GM19099 (cell line): Measurements from ENCODE around the gene LEPR.

Experiments
- POLR2A ChIP-seq: IDR thresholded peaks from 3 replicates; pipeline ENCODE4 v1.6.1; 2011; ENCODE audit warnings: low read depth; ENCODE audit not compliant: insufficient read length; ENCODE audit errors: extremely low read depth

Gene LEPR

DNA sequence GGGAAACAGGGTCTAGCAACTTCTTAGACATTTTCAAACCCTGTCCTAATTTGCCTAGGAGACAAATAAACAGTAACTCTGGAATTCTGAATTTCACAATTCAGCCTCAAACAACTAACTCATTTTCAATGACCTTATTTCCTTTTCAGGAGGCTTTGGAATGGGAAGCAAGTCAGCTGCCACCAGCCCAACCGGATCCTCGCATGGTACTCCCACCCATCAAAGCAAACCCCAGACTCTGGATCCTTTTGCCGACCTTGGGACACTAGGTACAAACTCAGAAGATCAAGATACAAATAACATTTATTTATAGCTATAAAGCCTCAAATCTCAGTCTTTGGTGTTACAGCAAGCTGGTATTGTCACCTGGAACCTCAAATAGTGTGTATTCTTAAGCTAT, 18.9 kb upstream of the LEPR start:
- no peak for TF ChIP-seq POLR2A

DNA sequence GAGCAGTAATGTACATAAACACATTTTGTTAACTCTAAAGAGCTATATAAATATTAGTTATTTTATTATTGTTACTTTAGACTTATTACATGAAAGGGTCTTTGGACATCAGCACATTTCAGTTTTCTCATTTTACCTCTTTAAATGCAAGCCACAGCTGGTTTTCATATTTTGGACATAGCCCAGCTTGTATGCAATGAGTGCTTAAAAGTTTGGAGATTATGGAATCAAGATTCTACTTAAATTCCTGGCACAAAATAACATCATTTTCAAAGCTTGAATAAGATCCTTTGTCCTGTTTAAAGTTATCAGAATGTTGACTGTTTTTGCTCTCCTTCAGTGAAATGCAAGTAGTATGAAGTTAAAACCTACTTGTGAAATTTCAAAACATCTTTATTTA, 15.5 kb upstream of the LEPR start:
- no peak for TF ChIP-seq POLR2A

DNA sequence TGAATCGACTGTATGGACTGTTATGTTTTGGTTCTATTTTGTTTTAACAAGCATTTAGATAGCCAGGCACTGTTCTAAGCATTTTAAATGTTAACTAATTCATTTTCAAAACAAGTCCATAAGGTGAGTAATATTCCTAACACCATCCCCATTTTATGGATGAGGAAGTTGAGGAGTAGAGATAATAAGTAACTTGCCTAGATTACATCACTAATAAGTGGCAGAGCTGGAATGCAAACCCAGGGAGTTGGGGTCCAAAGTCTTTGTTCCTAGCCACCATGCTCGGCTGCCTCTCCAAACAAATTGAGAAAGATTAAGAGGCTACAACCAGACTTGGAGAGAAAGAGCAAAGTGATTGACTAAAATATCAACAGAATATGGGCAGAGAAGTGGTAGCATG, 12.6 kb upstream of the LEPR start:
- TF ChIP-seq POLR2A = no peak

DNA sequence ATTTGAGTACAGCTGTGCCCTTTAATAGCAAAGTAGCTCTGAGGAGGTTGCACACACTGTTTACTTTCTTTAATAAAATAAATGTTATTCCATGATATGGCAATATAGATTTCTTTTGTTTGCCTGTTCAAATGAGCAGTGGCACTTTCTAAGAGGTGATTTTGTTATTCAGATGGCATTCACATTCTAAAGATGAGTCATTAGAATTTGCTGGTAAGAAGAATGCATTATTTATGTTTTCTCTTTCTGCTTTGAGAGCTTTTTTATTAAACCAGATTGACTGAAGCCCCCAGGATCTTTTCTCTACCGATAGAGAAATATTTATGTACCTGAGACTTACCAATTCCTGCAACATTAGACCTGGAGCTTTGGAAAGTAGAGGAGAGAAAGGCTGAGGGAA, 11.2 kb upstream of the LEPR start:
- TF ChIP-seq POLR2A = no peak

DNA sequence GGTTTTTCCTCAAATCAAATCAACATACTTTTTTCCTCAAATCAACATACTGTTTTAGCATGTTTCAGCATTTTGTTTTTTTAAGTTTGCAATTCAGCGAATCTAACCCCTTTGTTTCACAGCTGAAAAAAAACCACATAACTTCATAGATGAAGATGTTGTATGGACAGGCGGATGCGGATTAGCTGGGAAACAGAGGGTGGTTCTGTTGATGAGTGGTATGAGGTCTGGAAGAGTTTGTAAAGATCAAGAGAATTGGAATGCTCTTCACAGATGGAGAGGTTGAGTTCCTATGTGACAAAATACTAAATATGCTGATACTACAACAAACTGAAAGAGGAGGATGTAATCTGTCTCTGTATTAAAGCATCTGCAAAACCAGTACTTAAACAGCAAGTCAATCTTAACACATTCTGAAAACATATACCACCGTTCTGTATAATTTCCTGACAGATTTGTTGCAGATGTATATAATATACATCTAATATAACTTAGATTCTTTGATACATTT, 10.6 kb upstream of the LEPR start:
- no peak for TF ChIP-seq POLR2A

DNA sequence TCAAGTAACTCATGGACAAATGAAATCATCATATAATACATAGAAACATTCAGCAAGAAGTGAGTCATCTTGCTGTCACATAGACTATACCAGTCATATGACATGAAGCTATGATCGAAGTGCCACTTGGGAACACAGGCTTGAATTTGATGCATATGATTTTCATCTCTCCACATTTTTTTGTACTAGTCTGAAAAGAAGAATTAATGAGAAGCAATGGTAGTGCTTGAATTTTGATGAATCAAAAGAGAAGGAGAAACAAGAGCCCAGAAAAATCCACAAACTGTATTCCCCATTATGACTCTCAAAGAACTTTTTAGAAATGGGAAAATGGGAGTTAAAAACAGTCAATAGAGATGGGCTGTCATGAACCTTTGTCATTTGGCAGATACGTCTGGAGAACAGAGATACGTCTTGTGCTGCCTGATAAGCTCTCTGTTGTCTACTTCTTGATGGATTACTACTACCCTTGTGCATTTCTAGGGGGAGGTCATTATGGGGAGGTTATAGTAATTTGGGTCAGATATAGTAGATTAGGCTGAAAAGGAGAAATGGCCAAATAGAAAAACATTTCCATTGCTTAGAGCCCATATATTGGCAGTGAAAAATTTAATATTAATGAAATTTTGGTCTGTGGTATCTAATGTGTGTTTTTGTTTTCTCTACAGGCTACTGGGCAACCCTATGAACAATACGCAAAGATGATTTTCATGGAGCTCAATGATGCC, 8.0 kb upstream of the LEPR start:
- TF ChIP-seq POLR2A = no peak

GRCh38 chr1:65412984-65413375, 7.5 kb upstream of the LEPR start:
- TF ChIP-seq POLR2A = no peak

- no peak for TF ChIP-seq POLR2A
Measured at GRCh38 chr1:65414538-65414937, 5.9 kb upstream of the LEPR start.

- TF ChIP-seq POLR2A = no peak
Measured at GRCh38 chr1:65416767-65417166, 3.7 kb upstream of the LEPR start.

DNA sequence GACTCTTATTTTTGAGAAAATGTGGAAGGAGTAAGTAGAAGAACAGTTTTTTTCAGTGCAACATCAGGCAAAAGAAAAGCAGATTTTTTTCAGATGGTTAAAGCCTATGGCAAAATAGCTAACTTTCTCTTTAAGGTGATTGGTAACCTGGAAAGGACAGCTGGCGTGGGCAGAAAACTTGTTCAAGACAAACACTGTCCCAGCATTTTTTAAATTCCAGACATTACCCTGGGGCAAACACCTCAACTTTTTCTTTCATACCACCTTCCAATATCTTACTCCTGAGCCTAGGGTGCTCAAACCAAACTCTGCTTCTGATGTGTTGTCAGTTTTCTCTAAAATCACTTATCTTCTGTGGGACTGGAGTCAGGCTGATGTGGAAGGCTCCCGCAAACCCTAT, 2.7 kb upstream of the LEPR start:
- TF ChIP-seq POLR2A = no peak

- TF ChIP-seq POLR2A = no peak
Measured at GRCh38 chr1:65418522-65419185, 1.8 kb upstream of the LEPR start.

DNA sequence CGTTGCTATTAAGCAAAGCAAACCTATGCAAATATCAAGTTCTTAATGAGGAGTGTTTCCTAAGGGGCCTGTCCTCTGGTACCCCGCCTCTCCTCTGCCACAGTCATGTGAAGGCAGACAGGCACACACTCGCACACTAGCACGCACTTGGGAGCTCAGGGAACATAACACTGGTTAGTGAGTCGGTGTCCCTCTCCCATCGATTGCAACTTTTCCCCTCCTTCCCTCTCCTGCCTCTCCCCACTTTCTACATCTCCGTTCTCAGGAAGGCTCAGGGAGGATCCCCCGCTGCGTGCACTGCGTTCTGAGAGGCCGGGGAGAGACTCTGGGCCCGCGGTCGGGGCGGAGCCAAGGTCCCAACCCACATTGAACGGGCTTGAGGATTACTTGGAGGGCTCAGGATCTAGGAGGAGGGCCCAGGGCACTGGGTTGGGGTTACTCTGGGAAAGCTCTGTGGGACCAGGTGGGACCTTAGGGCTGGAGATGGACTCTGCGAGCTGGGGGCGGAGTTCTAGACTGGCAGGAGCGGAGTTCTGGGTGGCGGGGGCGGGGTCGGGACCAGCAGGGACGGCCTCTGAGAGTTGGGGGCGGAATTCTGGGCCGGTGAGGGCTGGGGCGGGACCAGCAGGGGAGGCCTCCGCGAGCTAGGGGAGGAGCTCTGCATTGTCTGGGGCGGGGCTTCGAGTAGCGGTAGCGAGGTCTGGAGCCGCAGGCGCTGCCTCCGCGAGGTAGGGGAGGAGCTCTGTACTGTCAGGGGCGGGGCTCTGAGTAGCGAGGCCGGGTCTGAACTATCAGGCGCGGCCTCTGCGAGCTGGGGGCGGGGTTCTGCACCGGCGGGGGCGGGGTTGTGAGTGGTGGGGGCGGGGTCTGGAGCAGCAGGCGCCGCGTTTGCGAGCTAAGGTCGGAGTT, 533 bp upstream of the LEPR start:
- peak; percentile 59 for TF ChIP-seq POLR2A

DNA sequence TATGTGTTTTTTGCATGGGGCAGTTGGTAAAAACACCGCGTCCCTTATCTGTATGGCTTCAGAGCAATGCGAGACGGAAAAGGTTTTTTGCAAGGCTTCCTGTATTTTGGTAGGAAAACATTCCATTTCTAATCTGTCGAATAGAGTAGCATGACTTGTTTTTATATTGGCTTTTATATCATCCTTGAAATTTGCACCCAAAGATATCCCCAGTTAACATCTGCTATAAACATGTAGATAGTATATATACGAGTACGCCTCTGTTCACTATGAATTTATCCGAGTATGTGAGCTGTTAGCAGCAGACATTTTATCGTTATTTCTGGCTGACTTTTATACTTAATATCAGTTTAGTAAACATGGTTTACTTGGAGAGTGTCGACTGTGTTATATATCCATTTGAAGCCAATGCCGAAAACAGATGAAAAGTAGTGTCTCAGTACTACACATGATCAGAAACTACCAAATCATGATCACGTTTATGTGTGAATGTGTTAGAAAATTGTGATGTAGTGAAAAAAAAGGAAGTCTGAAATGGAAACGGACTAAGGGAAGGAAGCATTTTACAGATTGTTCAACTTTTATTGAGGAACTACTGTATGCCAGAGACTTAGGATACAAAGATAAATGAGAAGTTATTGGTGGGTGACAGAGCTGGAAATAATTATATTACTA, 1.0 kb downstream of the LEPR start:
- TF ChIP-seq POLR2A = no peak

- no peak for TF ChIP-seq POLR2A
Measured at GRCh38 chr1:65422241-65423203, 2.1 kb downstream of the LEPR start.
